GM12878 (cell line): ENCODE measurements around the gene ARID5B. TPM values are rescaled to one million over a fixed set of nuclear protein-coding genes. Genes with fewer than 3 reads are reported as not detected.

Experiments used
- ATAC-seq: fragments of 200-7000 bp; cut with Tn5 transposase; 3 replicates; pipeline ENCODE4 v1.9.1; 2020; ENCODE audit warnings: mild to moderate bottlenecking, moderate library complexity
- BruUV-seq: library from RNA; stranded (reverse); fragments of 400-500 nt; replicated peaks from 2 replicates; lab custom pipeline; 2021; lab: Mats Ljungman, UMichigan
- CTCF ChIA-PET: fragments of 300-600 bp; sonication (Branson Sonifier 250); formaldehyde crosslinking; extraction: SDS; loops from one replicate; lab custom pipeline; 2021; ENCODE audit warnings: inconsistent platforms; lab: Yijun Ruan, JAX
- POLR2A ChIA-PET: fragments of 350-600 bp; formaldehyde crosslinking; extraction: SDS; loops from one replicate; lab custom pipeline; 2021; ENCODE audit warnings: inconsistent platforms; lab: Charles Lee
- RAD21 ChIA-PET: fragments of 300-600 bp; sonication (Branson Sonifier 250); formaldehyde crosslinking; loops from one replicate; lab custom pipeline; 2023; ENCODE audit warnings: antibody characterized with exemption; ENCODE audit not compliant: unreplicated experiment; lab: Charles Lee
- SMC1A ChIA-PET: fragments of 300-600 bp; sonication (Branson Sonifier 250); formaldehyde crosslinking; loops from one replicate; lab custom pipeline; 2023; ENCODE audit not compliant: unreplicated experiment, uncharacterized antibody; lab: Charles Lee
- DNase-seq: peaks from one replicate; pipeline ENCODE4 v3.0.0-alpha.2; 2011; ENCODE audit warnings: low read depth, low spot score
- FAIRE-seq: peaks from 3 replicates; lab custom pipeline; 2011; peaks lifted over from hg19 to GRCh38; lab: Jason Lieb, UNC
- H2AFZ ChIP-seq: 2 replicates; pipeline ENCODE4 v1.6.0; 2011; ENCODE audit warnings: low read depth, low read length, control low read depth; ENCODE audit not compliant: control insufficient read depth
- H3K27ac ChIP-seq: 2 replicates; pipeline ENCODE4 v1.5.1; 2011; ENCODE audit warnings: control low read depth; ENCODE audit not compliant: control insufficient read depth, insufficient read depth
- H3K27me3 ChIP-seq, 2 experiments: replicated peaks in 1 of 2; 2 replicates each; pipeline versions ENCODE4 v1.6.0 to v1.6.1; 2011; ENCODE audit warnings: low read length in 1 of 2; ENCODE audit not compliant: control insufficient read depth in 2 of 2, insufficient read depth in 2 of 2
- H3K36me3 ChIP-seq, 2 experiments: 2 replicates each; pipeline ENCODE4 v1.5.1; 2011; ENCODE audit warnings: low read length in 1 of 2; ENCODE audit not compliant: control insufficient read depth in 2 of 2, insufficient read depth in 2 of 2
- H3K4me1 ChIP-seq: 2 replicates; pipeline ENCODE4 v1.6.1; 2011; ENCODE audit warnings: mild to moderate bottlenecking, low read length, moderate library complexity, mixed read lengths; ENCODE audit not compliant: control insufficient read depth, insufficient read depth
- H3K4me2 ChIP-seq: 2 replicates; pipeline ENCODE4 v1.6.0; 2011; ENCODE audit warnings: control low read depth; ENCODE audit not compliant: control insufficient read depth, insufficient read depth
- H3K4me3 ChIP-seq: fragments of 200-600 bp; sonication (generic); 2 replicates; pipeline ENCODE4 v1.5.1; 2016
- H3K79me2 ChIP-seq: 2 replicates; pipeline ENCODE4 v1.6.0; 2011; ENCODE audit warnings: low read length; ENCODE audit not compliant: control insufficient read depth, insufficient read depth
- H3K9ac ChIP-seq: 2 replicates; pipeline ENCODE4 v1.8.0; 2011; ENCODE audit warnings: low read length, control low read depth, mixed read lengths; ENCODE audit not compliant: control insufficient read depth, insufficient read depth
- H3K9me3 ChIP-seq: replicated peaks from 3 replicates; pipeline ENCODE4 v1.5.1; 2011; ENCODE audit warnings: mild to moderate bottlenecking, low read length; ENCODE audit not compliant: control insufficient read depth, insufficient read depth
- H4K20me1 ChIP-seq: 2 replicates; pipeline ENCODE4 v1.6.0; 2011; ENCODE audit not compliant: control insufficient read depth, insufficient read depth
- ATF2 ChIP-seq: IDR thresholded peaks from 2 replicates; pipeline ENCODE4 v1.6.1; 2012; ENCODE audit warnings: low read length, inconsistent platforms
- BACH1 ChIP-seq: fragments of 450-650 bp; IDR thresholded peaks from 2 replicates; pipeline ENCODE4 v1.6.1; 2017; ENCODE audit warnings: mild to moderate bottlenecking, borderline replicate concordance
- BCL11A ChIP-seq: IDR thresholded peaks from 2 replicates; pipeline ENCODE4 v1.6.1; 2011; ENCODE audit warnings: low read depth, low read length
- CHD2 ChIP-seq: IDR thresholded peaks from 2 replicates; pipeline ENCODE4 v1.6.1; 2011; ENCODE audit warnings: low read depth, low read length, improper control_type of control experiment, borderline replicate concordance
- CTCF ChIP-seq, 3 experiments: IDR thresholded peaks in 2 of 3; conservative IDR thresholded peaks in 1 of 3; 2 replicates each; pipeline ENCODE4 v1.5.1; 2011; ENCODE audit warnings: low read depth in 3 of 3, low read length in 3 of 3, mild to moderate bottlenecking in 3 of 3, control low read depth in 2 of 3, moderate library complexity in 2 of 3, inconsistent platforms in 1 of 3, mixed read lengths in 1 of 3; ENCODE audit not compliant: control insufficient read depth in 2 of 3, insufficient read depth in 1 of 3; ENCODE audit errors: extremely low read depth in 1 of 3
- FOXK2 ChIP-seq: fragments of 450-650 bp; IDR thresholded peaks from 2 replicates; pipeline ENCODE4 v1.6.1; 2017; ENCODE audit warnings: mild to moderate bottlenecking, moderate library complexity
- GABPA ChIP-seq: IDR thresholded peaks from 2 replicates; pipeline ENCODE4 v1.6.1; 2014; ENCODE audit warnings: antibody characterized with exemption, low read depth, mild to moderate bottlenecking, inconsistent platforms
- MEF2B ChIP-seq: fragments of 450-650 bp; IDR thresholded peaks from 2 replicates; pipeline ENCODE4 v1.6.1; 2018; ENCODE audit warnings: mild to moderate bottlenecking, moderate library complexity; ENCODE audit not compliant: partially characterized antibody, poor library complexity, severe bottlenecking
- MXI1 ChIP-seq: fragments of 150-350 bp; IDR thresholded peaks from 2 replicates; pipeline ENCODE4 v1.6.1; 2011; ENCODE audit warnings: low read depth, mild to moderate bottlenecking, inconsistent platforms, low read length, improper control_type of control experiment
- NFIC ChIP-seq: IDR thresholded peaks from 2 replicates; pipeline ENCODE4 v1.6.1; 2012; ENCODE audit warnings: low read depth, mild to moderate bottlenecking, inconsistent platforms, low read length, moderate library complexity
- NFYA ChIP-seq: IDR thresholded peaks from 2 replicates; pipeline ENCODE4 v1.6.1; 2011; ENCODE audit warnings: low read depth, mild to moderate bottlenecking, low read length, improper control_type of control experiment, borderline replicate concordance
- NR2F1 ChIP-seq: fragments of 450-650 bp; conservative IDR thresholded peaks from 2 replicates; pipeline ENCODE4 v1.6.1; 2017; ENCODE audit warnings: mild to moderate bottlenecking
- PML ChIP-seq: IDR thresholded peaks from 2 replicates; pipeline ENCODE4 v1.6.1; 2012; ENCODE audit warnings: low read length, inconsistent platforms
- POLR2AphosphoS2 ChIP-seq: IDR thresholded peaks from 2 replicates; pipeline ENCODE4 v1.6.1; 2011; ENCODE audit warnings: low read depth, mild to moderate bottlenecking, low read length, improper control_type of control experiment, moderate library complexity
- RAD21 ChIP-seq: IDR thresholded peaks from 2 replicates; pipeline ENCODE4 v1.6.1; 2011; ENCODE audit warnings: mild to moderate bottlenecking, low read depth, low read length, moderate library complexity; ENCODE audit not compliant: insufficient read depth
- RUNX3 ChIP-seq: IDR thresholded peaks from 2 replicates; pipeline ENCODE4 v1.6.1; 2012; ENCODE audit warnings: low read length, inconsistent platforms
- STAT3 ChIP-seq: IDR thresholded peaks from 2 replicates; pipeline ENCODE4 v1.6.1; 2011; ENCODE audit warnings: low read depth, low read length, improper control_type of control experiment
- TBL1XR1 ChIP-seq: IDR thresholded peaks from 2 replicates; pipeline ENCODE4 v1.6.1; 2012; ENCODE audit warnings: low read depth, low read length, improper control_type of control experiment
- TCF7 ChIP-seq: IDR thresholded peaks from 2 replicates; pipeline ENCODE4 v1.6.1; 2014; ENCODE audit warnings: antibody characterized with exemption, borderline replicate concordance
- ZBED1 ChIP-seq: IDR thresholded peaks from 2 replicates; pipeline ENCODE4 v1.6.1; 2016; ENCODE audit warnings: borderline replicate concordance
- ZNF24 ChIP-seq: fragments of 450-650 bp; IDR thresholded peaks from 2 replicates; pipeline ENCODE4 v1.6.1; 2017; ENCODE audit warnings: antibody characterized with exemption, mild to moderate bottlenecking
- WGBS: methylation state at CpG from one replicate; pipeline ENCODE4 v1.1.6; 2016; ENCODE audit warnings: low lambda C conversion rate; ENCODE audit not compliant: insufficient replicate concordance, insufficient coverage; ENCODE audit errors: missing lambda C conversion rate; 5-methylcytosine and 5-hydroxymethylcytosine counted together
- in situ Hi-C: fragments of 300-500 bp; cut with MboI; formaldehyde crosslinking; loops from 9 replicates; pipeline ENCODE4 v1.14.3; 2018; ENCODE audit warnings: mixed read lengths
- intact Hi-C: fragments of 100-400 bp; cut with micrococcal nuclease; formaldehyde crosslinking; loops from one replicate; pipeline ENCODE4 v1.14.2; 2022; ENCODE audit not compliant: unreplicated experiment
- polyA plus RNA-seq, 11 experiments: library from polyadenylated mRNA; depleted of rRNA in 4 of 11; unstranded in 6 of 11; stranded (reverse) in 5 of 11; fragments of >200 nt; fragmentation: Nextera tagmentation in 4 of 11; fragmentation: Illumina TruSeq in 1 of 11; extraction: Ambion mirVana in 4 of 11; extraction: Trizol in 1 of 11; gene quantifications; 1 replicate in 1 of 11; 2 replicates in 10 of 11; pipeline versions ENCODE4 v1.2.1 to v1.2.3, GENCODE V29; 2011 to 2016; ENCODE audit warnings: inconsistent platforms in 2 of 11, missing spikeins in 2 of 11, low read depth in 1 of 11
- total RNA-seq, 4 experiments: library from RNA; depleted of rRNA in 3 of 4; stranded (reverse); fragments of >200 nt in 3 of 4; fragmentation: Illumina TruSeq in 1 of 4; extraction: Trizol in 1 of 4; gene quantifications; 2 replicates each; pipeline versions ENCODE4 v1.2.1 to v1.2.3, GENCODE V29; 2013 to 2021

Gene ARID5B
- total and polyA plus RNA-seq, 10 of the 15 experiments (the other 5 are each of a cell fraction or from before 2014, with no cell fraction given), result 2.7 to 8.5 (median 6.1) TPM

- in situ Hi-C loops (loop anchor here (5.0 kb wide), 1 partner anchor 42 kb away; the partner anchor contains the start of gene ARID5B), intact Hi-C loops (loop anchor here (1.0 to 5.0 kb wide), 5 partner anchors 15 to 301 kb away; no protein-coding TSS in a partner anchor)
- ChIA-PET RAD21 (interaction anchor here (1.3 to 9.0 kb wide), 3 partner anchors 22 to 45 kb away, joined by 3 to 68 read pairs (median 12); partner anchors contain the start of gene ARID5B), CTCF (interaction anchor here (0.6 to 2.9 kb wide), 7 partner anchors 12 to 47 kb away, joined by 3 to 9 read pairs (median 3); partner anchors contain the start of gene ARID5B), SMC1A (interaction anchor here (0.7 to 3.9 kb wide), 17 partner anchors 9 to 96 kb away, joined by 3 to 31 read pairs (median 5); partner anchors contain the start of gene ARID5B), POLR2A (interaction anchor here (0.6 to 2.1 kb wide), 4 partner anchors 20 to 1585 kb away, joined by 4 to 7 read pairs (median 6); no protein-coding TSS in a partner anchor)
- Histone ChIP-seq H3K9me3 (no peaks in the 10 kb centered on the region; the same call in 1 of the 3 replicates), H3K4me3 (0 out of 2 replicates have a peak overlapping the region, but pooled peaks have one; percentile 53), H3K36me3 (peaks cover 0 to 34% of the 10 kb centered on the region in 2 experiments; a peak in 1 of 4 replicates), H4K20me1 (no peaks in the 10 kb centered on the region), H3K27ac (peak overlapping the region; percentile 97), H3K4me1 (peaks cover 52% of the 10 kb centered on the region), H2AFZ (no peak overlapping the region), H3K4me2 (peak overlapping the region; percentile 90), H3K79me2 (peaks cover 45% of the 10 kb centered on the region), H3K27me3 (no peaks in the 10 kb centered on the region), H3K9ac (peak overlapping the region; percentile 66)
- FAIRE-seq (no peak), ATAC-seq (peak; percentile 73), DNase-seq (no peak)
- TSS peak; percentile 1 for BruUV-seq
- WGBS, result 0% methylated on average over 1 of the region's 1 CpG
- TF ChIP-seq GABPA (peak; percentile 33; the same call in 1 of the 2 replicates), NR2F1 (no peak), MEF2B (peak; percentile 26), BCL11A (peak; percentile 31; the same call in 1 of the 2 replicates), RAD21 (peak; percentile 42; the same call in 1 of the 2 replicates), PML (peak; percentile 42; the same call in 1 of the 2 replicates), RUNX3 (peak; percentile 78), CTCF (IDR thresholded peaks at IDR 0.05 in 2 of 3, conservative IDR thresholded peaks at IDR 0.05 in 1 of 3; ENCODE audit: control insufficient read depth in 2 of 3, extremely low read depth in 1 of 3, insufficient read depth in 1 of 3, low read depth in 3 of 3, low read length in 3 of 3) (peak in 1 of 3 experiments; percentile 11; a peak in 1 of 6 replicates), ATF2 (peak; percentile 84), MXI1 (no peak), TBL1XR1 (0 out of 2 replicates have a peak, but pooled peaks have one; percentile 58), POLR2AphosphoS2 (no peak), STAT3 (peak; percentile 78; the same call in 1 of the 2 replicates), NFYA (no peak), FOXK2 (no peak), ZNF24 (peak; percentile 77; the same call in 1 of the 2 replicates), NFIC (peak; percentile 84), ZBED1 (peak; percentile 53; the same call in 1 of the 2 replicates), CHD2 (no peak), BACH1 (no peak), TCF7 (0 out of 2 replicates have a peak, but pooled peaks have one; percentile 37)
Measured at GRCh38 chr10:61943674-61944378, 42.3 kb downstream of the ARID5B start.
